ENCODE measurements around the gene ZNF33A.
"Not testable (repeated sequence)": the region's sequence is repeated elsewhere in the genome, so short reads cannot be mapped to it uniquely, and the experiment has no call there.

The ZNF33A gene

GRCh38 chr10:38010119-38010903, at the start of gene ZNF33A:
ZNF33A (plus strand) TSS chr10:38010675; CDS start chr10:38012342, 1,667 bp downstream.
- DNase-seq (ENCODE audit: low spot score) = peak; percentile 70

DNA sequence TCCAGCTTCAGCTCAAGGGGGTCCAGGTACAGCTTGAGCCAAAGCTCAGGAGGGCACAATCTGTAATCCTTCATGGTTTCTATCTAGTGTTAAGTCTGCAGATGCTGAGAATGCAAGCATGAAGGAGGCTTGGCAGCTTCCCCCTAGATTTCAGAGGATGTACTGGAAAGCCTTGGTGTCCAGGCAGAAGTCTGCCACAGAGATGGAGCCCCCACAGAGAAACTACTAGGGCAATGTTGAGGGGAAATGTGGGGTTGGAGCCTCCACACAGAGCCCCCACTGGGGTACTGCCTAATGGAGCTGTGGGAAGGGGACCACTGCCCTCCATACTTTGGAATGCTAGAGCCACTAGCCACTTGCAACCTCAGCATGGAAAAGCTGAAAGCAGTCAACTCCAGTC, 45.5 kb upstream of the ZNF33A start:
- no peak for DNase-seq (ENCODE audit: low spot score)

- no peak for DNase-seq (ENCODE audit: low spot score)
Measured at GRCh38 chr10:37972396-37972795, 38.1 kb upstream of the ZNF33A start.

- no peak for DNase-seq (ENCODE audit: low spot score)
Measured at GRCh38 chr10:37975401-37975991, 35.0 kb upstream of the ZNF33A start.

DNA sequence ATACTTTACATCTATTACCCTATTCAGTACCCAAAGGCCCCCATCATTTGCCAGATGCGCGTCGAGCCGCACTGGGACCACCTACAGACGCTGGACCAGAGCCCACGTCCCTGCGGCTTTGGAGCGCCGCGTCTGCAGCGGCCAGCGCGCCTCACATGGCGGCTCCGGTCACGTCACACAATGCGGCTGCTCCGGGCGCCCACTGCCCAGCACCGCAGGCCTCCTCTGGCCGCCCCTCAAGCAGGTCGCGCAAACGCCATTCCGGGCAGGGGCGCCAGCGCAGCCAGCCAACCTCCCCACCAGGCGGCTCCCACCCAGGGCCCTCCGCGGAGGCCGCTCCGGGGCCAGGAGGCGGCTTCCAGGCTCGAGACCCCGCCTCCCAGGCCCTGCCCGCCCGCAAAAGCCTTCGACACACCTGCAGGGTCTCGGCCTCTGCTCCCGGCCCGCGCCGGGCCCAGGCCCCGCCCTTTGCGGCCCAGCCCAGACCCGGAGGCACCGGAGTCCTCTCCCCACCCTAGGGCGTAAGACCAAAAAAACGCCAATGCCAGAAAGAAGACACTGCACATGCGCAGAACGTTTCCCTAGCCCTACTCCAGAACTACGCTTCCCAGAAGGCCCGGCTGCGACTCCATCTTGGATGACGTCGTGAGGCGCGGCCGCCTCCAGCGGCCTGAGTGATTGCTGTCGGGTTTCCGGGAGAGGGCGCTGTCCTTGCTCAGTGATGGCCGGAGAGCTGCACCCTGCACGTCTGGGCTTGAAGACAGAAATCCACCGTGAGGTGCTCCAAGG, 34.2 kb upstream of the ZNF33A start, which contains the start of gene ZNF25:
ZNF25 (minus strand) TSS at position 557 of the 789 bp plus-strand sequence. CDS start 4,925 bp downstream, outside the sequence.
- peak; percentile 85 for DNase-seq (ENCODE audit: low spot score)

GRCh38 chr10:37976880-37977203, 33.6 kb upstream of the ZNF33A start:
- DNase-seq (ENCODE audit: low spot score) = no peak

DNA sequence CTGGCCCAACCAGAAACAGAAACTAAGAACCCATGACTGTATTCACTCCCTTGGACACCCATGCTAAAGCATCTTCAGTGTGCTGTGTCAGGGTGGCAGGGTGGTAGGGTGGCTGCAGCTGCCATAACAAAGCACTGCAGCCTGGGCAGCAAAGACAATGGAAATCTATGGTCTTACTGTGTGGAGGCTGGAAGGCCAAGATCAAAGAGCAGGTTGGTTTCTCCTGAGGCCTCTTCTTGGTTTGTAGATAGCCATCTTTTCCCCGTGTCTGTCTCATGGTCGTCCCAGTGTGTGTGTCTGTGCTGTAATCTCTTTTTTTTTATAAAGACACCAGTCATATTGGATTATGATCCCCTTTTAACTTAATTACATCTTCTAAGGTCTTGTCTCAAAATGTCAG, 18.8 kb upstream of the ZNF33A start:
- no peak for DNase-seq (ENCODE audit: low spot score)

DNA sequence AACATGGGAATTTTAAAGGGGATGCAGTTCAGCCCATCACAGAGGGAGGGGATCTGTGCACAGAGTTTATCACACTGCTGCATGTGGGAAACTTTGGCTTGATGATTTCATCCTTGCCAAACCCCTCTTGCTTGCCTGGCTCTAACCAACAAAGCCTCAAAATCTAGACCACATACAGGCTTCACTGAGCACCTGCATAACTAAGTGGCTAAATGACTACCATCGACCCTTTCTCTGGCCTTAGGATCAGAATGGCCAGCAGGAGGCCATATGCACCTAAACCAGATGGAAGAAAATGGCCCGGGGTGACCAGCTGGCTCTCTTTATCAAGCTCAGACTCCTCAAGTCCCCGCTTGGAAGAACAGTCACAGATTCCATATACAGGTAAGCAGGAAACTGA, 18.4 kb upstream of the ZNF33A start:
- DNase-seq (ENCODE audit: low spot score) = no peak

DNA sequence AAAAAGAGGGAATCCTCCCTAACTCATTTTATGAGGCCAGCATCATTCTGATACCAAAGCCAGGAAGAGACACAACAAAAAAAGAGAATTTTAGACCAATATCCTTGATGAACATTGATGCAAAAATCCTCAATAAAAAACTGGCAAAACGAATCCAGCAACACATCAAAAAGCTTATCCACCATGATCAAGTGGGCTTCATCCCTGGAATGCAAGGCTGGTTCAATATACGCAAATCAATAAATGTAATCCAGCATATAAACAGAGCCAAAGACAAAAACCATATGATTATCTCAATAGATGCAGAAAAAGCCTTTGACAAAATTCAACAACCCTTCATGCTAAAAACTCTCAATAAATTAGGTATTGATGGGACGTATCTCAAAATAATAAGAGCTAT, 11.6 kb upstream of the ZNF33A start:
- DNase-seq (ENCODE audit: low spot score) = not testable (repeated sequence)

GRCh38 chr10:38000474-38000873, 10.0 kb upstream of the ZNF33A start:
- not testable (repeated sequence) for DNase-seq (ENCODE audit: low spot score)

- DNase-seq (ENCODE audit: low spot score) = no peak
Measured at GRCh38 chr10:38003026-38003425, 7.4 kb upstream of the ZNF33A start.

DNA sequence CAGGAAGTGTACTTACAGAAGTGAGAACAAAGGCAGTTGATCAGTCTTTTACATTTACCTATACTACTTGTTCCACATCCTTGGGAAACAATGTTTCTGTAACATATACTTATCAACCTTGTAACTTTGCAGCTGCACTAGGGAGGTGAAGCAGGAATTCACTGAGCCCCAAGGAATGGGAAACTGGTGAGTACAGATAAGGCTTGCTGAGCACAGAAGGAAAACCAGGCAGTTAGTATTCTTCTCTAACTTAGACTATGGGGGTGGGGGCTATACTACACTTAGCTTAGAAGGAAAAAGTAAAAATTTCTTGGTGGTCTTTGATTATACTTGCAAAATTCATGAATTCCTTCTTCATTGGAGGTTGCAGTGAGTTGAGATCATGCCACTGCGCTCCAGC, 6.9 kb upstream of the ZNF33A start:
- DNase-seq (ENCODE audit: low spot score) = no peak

DNA sequence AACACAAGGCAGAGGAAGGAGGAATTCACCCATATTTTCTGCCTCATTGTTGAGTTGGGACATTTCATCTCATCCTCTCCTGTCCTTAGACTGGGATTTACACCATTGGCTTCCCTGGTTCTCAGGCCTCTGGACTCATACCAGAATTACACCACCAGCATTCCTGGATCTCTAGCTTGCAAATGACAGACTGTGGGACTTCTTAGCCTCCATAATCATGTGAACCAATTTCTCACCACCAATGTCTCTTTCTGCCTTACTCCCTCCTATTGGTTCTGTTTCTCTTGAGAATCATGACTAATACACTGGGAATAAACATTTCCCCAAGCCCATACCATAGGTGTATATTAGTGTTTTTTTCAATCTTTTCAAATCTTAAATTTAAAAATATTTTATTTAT, 2.9 kb upstream of the ZNF33A start:
- no peak for DNase-seq (ENCODE audit: low spot score)

GRCh38 chr10:38007991-38008390, 2.5 kb upstream of the ZNF33A start:
- no peak for DNase-seq (ENCODE audit: low spot score)

- DNase-seq (ENCODE audit: low spot score) = no peak
Measured at GRCh38 chr10:38016354-38016753, 5.9 kb downstream of the ZNF33A start.

GRCh38 chr10:38019124-38019523, 8.6 kb downstream of the ZNF33A start:
- not testable (repeated sequence) for DNase-seq (ENCODE audit: low spot score)

- DNase-seq (ENCODE audit: low spot score) = no peak
Measured at GRCh38 chr10:38025283-38025682, 14.8 kb downstream of the ZNF33A start.

DNA sequence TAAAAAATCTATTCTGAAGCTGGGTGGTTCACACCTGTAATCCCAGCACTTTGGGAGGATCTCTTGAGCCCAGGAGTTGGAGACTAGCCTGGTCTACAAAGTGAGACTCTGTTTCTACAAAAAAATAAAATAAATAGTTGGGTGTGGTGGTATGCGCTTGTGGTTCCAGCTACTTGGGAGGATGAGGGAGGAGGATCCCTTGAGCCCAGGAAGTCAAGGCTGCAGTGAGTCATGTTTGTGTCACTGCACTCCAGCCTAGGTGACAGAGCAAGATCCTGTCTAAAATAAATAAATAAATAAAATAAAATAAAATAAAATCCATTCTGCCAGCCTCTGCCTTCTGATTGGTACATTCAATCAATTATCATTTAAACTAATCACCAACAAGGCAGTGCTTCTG, 17.5 kb downstream of the ZNF33A start:
- no peak for DNase-seq (ENCODE audit: low spot score)

DNA sequence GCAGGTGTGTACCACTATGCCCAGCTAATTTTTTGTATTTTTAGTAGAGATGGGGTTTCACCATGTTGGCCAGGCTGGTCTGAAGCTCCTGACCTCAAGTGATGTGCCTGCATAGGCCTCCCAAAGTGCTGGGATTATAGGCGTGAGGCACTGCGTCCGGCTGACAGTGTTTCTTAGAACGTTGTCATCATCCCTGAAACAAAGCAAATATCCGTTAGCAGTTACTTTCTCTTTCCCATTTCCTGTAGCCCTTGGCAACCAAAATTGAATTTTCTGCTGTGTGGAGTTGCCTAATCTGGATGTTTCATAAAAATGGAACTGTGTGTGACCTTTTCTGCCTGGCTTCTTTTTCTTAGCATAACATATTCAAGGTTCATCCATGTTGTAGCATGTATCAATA, 22.4 kb downstream of the ZNF33A start:
- no peak for DNase-seq (ENCODE audit: low spot score)

GRCh38 chr10:38038107-38038931, 27.8 kb downstream of the ZNF33A start:
- no peak for DNase-seq (ENCODE audit: low spot score)

DNA sequence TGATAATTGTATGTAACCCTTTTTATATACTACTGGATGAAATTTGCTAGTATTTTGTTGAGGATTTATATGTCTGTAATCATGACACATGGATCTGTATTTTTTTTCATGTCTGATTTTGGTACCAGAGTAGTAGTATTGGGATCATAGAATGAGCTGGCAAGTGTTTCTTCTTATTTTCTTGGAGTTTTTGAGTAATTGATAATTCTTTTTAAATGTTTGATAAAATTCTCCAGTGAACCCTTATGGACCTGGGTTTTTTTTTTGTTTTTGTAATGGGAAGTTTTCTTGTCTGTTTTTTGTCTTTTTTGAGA, 28.4 kb downstream of the ZNF33A start:
- DNase-seq (ENCODE audit: low spot score) = no peak

DNA sequence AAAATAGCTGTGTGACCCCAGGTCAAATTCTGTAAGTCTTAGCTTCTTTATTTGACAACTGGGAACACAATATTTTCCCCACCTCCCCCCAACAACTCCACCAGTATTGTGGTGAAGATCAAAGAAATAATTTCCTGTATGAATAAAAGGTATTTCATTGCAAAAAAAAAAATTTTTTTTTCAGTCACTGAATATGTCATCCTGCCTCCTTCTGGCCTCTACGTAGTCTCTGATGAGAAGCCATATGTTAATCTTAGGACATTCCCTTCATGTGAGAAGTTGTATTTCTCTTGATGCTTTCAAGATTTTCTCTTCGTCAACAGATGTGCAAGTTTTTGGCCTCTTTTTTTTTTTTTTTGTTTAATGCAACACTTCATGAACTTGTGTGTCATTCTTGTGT, 33.0 kb downstream of the ZNF33A start:
- DNase-seq (ENCODE audit: low spot score) = no peak

Data from HuH-7.5 (cell line).